ENCODE measurements around the gene NPLOC4. TPM values are rescaled to one million over a fixed set of nuclear protein-coding genes. Genes with fewer than 3 reads are reported as not detected.

NPLOC4 gene
- total RNA-seq, 4 donors from 2014 or later: 176 to 290 (median 263) TPM

- Histone ChIP-seq H3K27me3 (peaks cover 19 to 28% (median 27%) of the 10 kb centered on the region in 3 donors), H3K4me3 (no peak overlapping the region), H3K4me1 (no peaks in the 10 kb centered on the region), H3K36me3 (no peaks in the 10 kb centered on the region), H3K27ac (no peak overlapping the region), H3K9me3 (no peaks in the 10 kb centered on the region)
- DNase-seq (no peak), ATAC-seq (no peak)
- TF ChIP-seq CTCF (IDR thresholded peaks at IDR 0.05 in 4 of 5, conservative IDR thresholded peaks at IDR 0.05 in 1 of 5) (no peak), POLR2A (IDR thresholded peaks at IDR 0.05) (no peak)
- in situ Hi-C loops (cut with MboI; ENCODE audit: low sequenced_read_pairs in 4 of 4): no loop called here
- intact Hi-C loops (cut with DNase I; ENCODE audit: low total_unique reads): no loop called here
Measured at GRCh38 chr17:81644976-81645952, 8.4 kb upstream of the NPLOC4 start.

- H3K36me3 ChIP-seq: no peaks in the 10 kb centered on the region
- intact Hi-C loops (cut with DNase I; ENCODE audit: low total_unique reads): no loop called here
Measured at GRCh38 chr17:81644496-81644895, 7.6 kb upstream of the NPLOC4 start.

GRCh38 chr17:81641825-81642489 lies 5.0 kb upstream of the NPLOC4 start:
- in situ Hi-C loops (cut with MboI; ENCODE audit: low sequenced_read_pairs in 4 of 4) (no loop called here), intact Hi-C loops (cut with DNase I; ENCODE audit: low total_unique reads) (no loop called here)
- Histone ChIP-seq H3K4me1 (no peaks in the 10 kb centered on the region), H3K4me3 (no peak overlapping the region), H3K9me3 (no peaks in the 10 kb centered on the region), H3K36me3 (no peaks in the 10 kb centered on the region), H3K27ac (no peak overlapping the region), H3K27me3 (no peaks in the 10 kb centered on the region)
- TF ChIP-seq POLR2A (IDR thresholded peaks at IDR 0.05) (no peak), CTCF (IDR thresholded peaks at IDR 0.05 in 4 of 5, conservative IDR thresholded peaks at IDR 0.05 in 1 of 5) (no peak)
- ATAC-seq (no peak), DNase-seq (no peak)

More at GRCh38 chr17:81644496-81644895, 7.6 kb upstream of the NPLOC4 start:
- no peak overlapping the region for H3K27ac ChIP-seq
- no peak for TF ChIP-seq CTCF (IDR thresholded peaks at IDR 0.05 in 4 of 5, conservative IDR thresholded peaks at IDR 0.05 in 1 of 5)
- no peak for TF ChIP-seq POLR2A (IDR thresholded peaks at IDR 0.05)
- no peak for ATAC-seq
- no peaks in the 10 kb centered on the region for H3K4me1 ChIP-seq
- peaks cover 13 to 21% (median 20%) of the 10 kb centered on the region in 3 donors for H3K27me3 ChIP-seq
- in situ Hi-C loops (cut with MboI; ENCODE audit: low sequenced_read_pairs in 4 of 4): no loop called here
- DNase-seq: no peak
- no peak overlapping the region for H3K4me3 ChIP-seq
- H3K9me3 ChIP-seq: no peaks in the 10 kb centered on the region

DNA sequence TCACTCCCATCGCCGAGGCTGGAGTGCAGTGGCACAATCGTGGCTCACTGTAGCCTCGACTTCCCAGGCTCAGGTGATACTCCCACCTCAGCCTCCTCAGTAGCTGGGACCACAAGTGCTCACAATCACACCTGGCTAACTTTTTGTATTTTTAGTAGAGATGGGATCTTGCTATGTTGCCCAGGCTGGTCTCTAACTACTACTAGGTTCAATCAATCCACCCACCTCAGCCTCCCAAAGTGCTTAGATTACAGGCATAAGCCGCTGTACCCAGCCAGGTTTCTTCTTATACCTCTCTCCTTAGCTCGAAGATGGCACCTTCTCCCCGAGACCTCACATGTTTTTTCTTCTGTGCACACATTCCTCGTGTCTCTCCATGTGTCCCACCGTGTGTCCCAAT lies 3.1 kb upstream of the NPLOC4 start:
- H3K27ac ChIP-seq: no peak overlapping the region
- TF ChIP-seq CTCF (IDR thresholded peaks at IDR 0.05 in 4 of 5, conservative IDR thresholded peaks at IDR 0.05 in 1 of 5): no peak
- TF ChIP-seq POLR2A (IDR thresholded peaks at IDR 0.05): no peak
- no peaks in the 10 kb centered on the region for H3K27me3 ChIP-seq
- H3K9me3 ChIP-seq: no peaks in the 10 kb centered on the region
- DNase-seq: no peak
- H3K4me3 ChIP-seq: no peak overlapping the region
- H3K36me3 ChIP-seq: no peaks in the 10 kb centered on the region
- in situ Hi-C loops (cut with MboI; ENCODE audit: low sequenced_read_pairs in 4 of 4): no loop called here
- no peak for ATAC-seq
- intact Hi-C loops (cut with DNase I; ENCODE audit: low total_unique reads): no loop called here
- H3K4me1 ChIP-seq: peaks cover 10 to 12% of the 10 kb centered on the region in 2 donors

Measured in gastrocnemius medialis (tissue), 4 donors.